NCI-H524 treated with DMSO at 0.1 percent for 48 hours (cell line): ENCODE data around the gene PTCRA.

Experiments used
- DNase-seq: peaks from one replicate; lab custom pipeline; 2025; lab: John Stamatoyannopoulos, UW

The PTCRA gene

GRCh38 chr6:42973926-42974325 is 58.1 kb downstream of the PTCRA start:
- DNase-seq = no peak

DNA sequence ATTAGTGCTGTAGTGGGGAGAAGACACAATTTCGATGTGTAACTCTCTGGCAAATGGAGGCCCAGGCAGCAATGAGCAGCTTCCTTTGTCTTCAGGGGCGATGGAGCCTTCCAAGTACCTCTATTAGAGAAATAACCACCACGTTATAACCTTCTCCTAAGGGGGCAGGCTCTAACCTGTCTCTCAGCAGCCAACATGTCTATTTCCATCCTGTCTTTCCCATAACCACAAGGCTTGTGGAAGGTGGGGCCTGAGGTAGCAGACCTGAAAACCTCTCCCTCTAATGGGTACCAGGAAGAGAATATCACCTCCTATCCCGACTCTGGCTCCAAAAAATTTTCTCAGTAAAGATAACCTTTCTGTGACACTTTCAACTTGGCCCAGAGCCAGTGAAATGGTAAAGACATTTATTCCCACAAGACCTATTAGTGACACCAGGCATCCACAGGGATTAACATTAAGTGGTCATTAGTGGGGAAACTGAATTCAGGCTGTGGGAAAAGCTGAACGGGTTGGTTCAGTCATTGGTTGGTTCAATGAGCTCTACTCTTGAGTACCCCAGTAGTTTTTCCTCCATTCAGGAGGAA is 59.2 kb downstream of the PTCRA start:
- no peak for DNase-seq
